Esophagus squamous epithelium (tissue), 5 donors: Measurements from ENCODE around the gene COL15A1. TPM values are rescaled to one million over a fixed set of nuclear protein-coding genes. Genes with fewer than 3 reads are reported as not detected.
"Not testable (repeated sequence)": the region's sequence is repeated elsewhere in the genome, so short reads cannot be mapped to it uniquely, and the experiment has no call there.

ENCODE experiments used
- DNase-seq: peaks from one replicate; lab custom pipeline; 2025; lab: John Stamatoyannopoulos, UW
- H3K27ac ChIP-seq, 4 donors: fragments of 200-600 bp; sonication (generic); one replicate each; pipeline ENCODE4 v1.5.1; 2016 to 2019; ENCODE audit warnings: mild to moderate bottlenecking in 1 of 4
- H3K27me3 ChIP-seq, 4 donors: fragments of 200-600 bp; sonication (generic); 1 replicate in 3 of 4; 2 replicates in 1 of 4; pipeline versions ENCODE4 v1.5.1 to v1.6.0; 2017 to 2021; ENCODE audit warnings: antibody characterized with exemption in 1 of 4
- H3K36me3 ChIP-seq, 3 donors: fragments of 200-600 bp; sonication (generic); one replicate each; pipeline ENCODE4 v1.5.1; 2016 to 2019
- H3K4me1 ChIP-seq, 3 donors: fragments of 200-600 bp; sonication (generic); one replicate each; pipeline ENCODE4 v1.5.1; 2017 to 2019
- H3K4me3 ChIP-seq, 4 donors: fragments of 200-600 bp; sonication (generic); 1 replicate in 3 of 4; 2 replicates in 1 of 4; pipeline ENCODE4 v1.5.1; 2016 to 2019; ENCODE audit warnings: mild to moderate bottlenecking in 2 of 4, moderate library complexity in 1 of 4
- H3K9me3 ChIP-seq, 3 donors: fragments of 200-600 bp; sonication (generic); one replicate each; pipeline ENCODE4 v1.5.1; 2016 to 2019
- POLR2A ChIP-seq, 4 donors: fragments of 450-650 bp; IDR thresholded peaks; one replicate each; pipeline ENCODE4 v1.6.1; 2017; ENCODE audit warnings: antibody characterized with exemption in 4 of 4, mild to moderate bottlenecking in 4 of 4, moderate library complexity in 3 of 4
- WGBS, 2 donors: methylation state at CpG; one replicate each; pipeline ENCODE4 v1.1.5; 2018; 5-methylcytosine and 5-hydroxymethylcytosine counted together
- intact Hi-C: fragments of 100-400 bp; cut with DNase I; formaldehyde crosslinking; loops from one replicate; pipeline ENCODE4 v1.15.0; 2022
- total RNA-seq, 4 donors: library from RNA; depleted of rRNA; stranded (reverse); fragments of >200 nt; gene quantifications; one replicate each; pipeline ENCODE4 v1.1.0, GENCODE V29; 2016
- TF ChIP-seq, protein P1 (sequence below), 6 experiments: fragments of 450-650 bp in 4 of 6; fragments of 200-600 bp in 2 of 6; sonication (generic) in 2 of 6; IDR thresholded peaks; one replicate each; pipeline ENCODE4 v1.5.1; 2016 to 2019; ENCODE audit warnings: antibody characterized with exemption in 6 of 6, mild to moderate bottlenecking in 4 of 6, moderate library complexity in 4 of 6
- donor health status: DM: yes; HTN: yes; CAD: no.

COL15A1 gene
- total RNA-seq, 4 donors from 2014 or later: 3.4 to 33.2 (median 9.7) TPM

DNA sequence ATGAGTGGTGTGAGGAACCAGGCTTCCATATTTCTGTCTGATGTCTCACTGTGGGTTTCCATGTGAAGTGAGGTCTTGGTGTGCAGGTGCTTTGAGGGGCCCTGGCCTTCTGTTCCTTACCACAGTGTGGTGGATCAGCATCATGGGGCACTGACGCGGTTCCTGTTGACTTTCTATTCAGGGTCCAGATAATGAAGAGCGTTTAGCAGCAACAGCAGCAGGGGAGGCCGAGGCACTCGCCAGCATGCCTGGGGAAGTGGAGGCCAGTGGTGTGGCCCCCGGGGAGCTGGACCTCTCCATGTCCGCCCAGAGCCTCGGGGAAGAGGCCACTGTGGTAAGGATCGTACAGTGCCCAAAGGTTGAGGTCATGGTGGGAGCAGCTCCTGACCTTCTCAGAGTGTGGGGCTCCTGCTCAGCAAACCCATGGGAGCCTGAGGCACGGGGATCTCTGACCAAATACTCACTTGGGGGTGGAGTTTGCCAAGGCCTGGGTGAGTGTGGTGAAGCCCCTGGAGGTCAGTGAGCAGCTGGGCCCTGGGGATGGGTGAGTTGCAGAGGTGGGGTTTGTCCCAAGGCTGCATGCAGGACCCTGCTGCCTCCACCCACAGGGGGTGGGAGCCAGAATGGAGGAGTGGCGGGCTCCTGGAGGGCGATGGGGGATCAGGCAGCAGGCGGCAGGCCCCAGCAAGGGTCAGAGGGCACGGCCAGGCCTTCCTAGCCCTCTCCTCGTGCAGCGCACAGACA lies 61.2 kb downstream of the COL15A1 start:
- intact Hi-C loops: no loop called here
- 70 to 79% methylated on average over 2 to 3 of the region's 16 CpGs for WGBS, 2 donors
- no peak for DNase-seq

DNA sequence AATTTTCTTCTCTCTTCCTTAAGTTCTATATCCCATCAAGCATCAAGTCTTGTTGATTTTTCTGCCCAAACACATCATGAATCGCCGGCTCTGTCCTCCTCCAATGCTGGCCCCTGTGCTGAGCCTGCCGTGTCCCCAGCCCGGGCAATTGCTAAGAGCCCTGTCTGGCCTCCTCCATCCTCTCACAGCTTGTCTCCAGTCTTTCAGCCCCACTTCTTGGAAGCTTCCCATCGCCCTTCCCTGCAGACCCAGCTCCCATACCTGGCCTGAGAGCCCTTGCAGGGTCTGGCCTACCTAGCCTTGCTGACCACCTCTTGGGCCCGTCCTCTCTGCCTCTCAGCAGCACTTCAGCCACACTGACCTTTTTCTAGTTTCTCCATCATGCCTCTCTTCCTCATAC lies 61.9 kb downstream of the COL15A1 start:
- H3K4me1 ChIP-seq: no peaks in the 10 kb centered on the region
- H3K27me3 ChIP-seq: no peaks in the 10 kb centered on the region
- H3K27ac ChIP-seq: no peak overlapping the region
- intact Hi-C loops: no loop called here
- H3K4me3 ChIP-seq: no peak overlapping the region
- peaks cover 0 to 22% (median 0%) of the 10 kb centered on the region in 3 donors for H3K36me3 ChIP-seq
- DNase-seq: no peak
- WGBS, 2 donors: 96 to 98% methylated on average over 6 of the region's 6 CpGs
- peaks cover 0 to 10% (median 0%) of the 10 kb centered on the region in 3 donors for H3K9me3 ChIP-seq
- TF ChIP-seq POLR2A (IDR thresholded peaks at IDR 0.05): no peak
- TF ChIP-seq, protein P1, sequence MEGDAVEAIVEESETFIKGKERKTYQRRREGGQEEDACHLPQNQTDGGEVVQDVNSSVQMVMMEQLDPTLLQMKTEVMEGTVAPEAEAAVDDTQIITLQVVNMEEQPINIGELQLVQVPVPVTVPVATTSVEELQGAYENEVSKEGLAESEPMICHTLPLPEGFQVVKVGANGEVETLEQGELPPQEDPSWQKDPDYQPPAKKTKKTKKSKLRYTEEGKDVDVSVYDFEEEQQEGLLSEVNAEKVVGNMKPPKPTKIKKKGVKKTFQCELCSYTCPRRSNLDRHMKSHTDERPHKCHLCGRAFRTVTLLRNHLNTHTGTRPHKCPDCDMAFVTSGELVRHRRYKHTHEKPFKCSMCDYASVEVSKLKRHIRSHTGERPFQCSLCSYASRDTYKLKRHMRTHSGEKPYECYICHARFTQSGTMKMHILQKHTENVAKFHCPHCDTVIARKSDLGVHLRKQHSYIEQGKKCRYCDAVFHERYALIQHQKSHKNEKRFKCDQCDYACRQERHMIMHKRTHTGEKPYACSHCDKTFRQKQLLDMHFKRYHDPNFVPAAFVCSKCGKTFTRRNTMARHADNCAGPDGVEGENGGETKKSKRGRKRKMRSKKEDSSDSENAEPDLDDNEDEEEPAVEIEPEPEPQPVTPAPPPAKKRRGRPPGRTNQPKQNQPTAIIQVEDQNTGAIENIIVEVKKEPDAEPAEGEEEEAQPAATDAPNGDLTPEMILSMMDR (IDR thresholded peaks at IDR 0.05): no peak

More for the DNA sequence above, 61.2 kb downstream of the COL15A1 start:
- H3K27ac ChIP-seq: no peak overlapping the region
- no peaks in the 10 kb centered on the region for H3K27me3 ChIP-seq
- H3K9me3 ChIP-seq: peaks cover 0 to 2% (median 0%) of the 10 kb centered on the region in 3 donors
- TF ChIP-seq, protein P1 (IDR thresholded peaks at IDR 0.05): no peak
- no peak for TF ChIP-seq POLR2A (IDR thresholded peaks at IDR 0.05)
- H3K36me3 ChIP-seq: peaks cover 0 to 22% (median 0%) of the 10 kb centered on the region in 3 donors
- H3K4me1 ChIP-seq: no peaks in the 10 kb centered on the region
- no peak overlapping the region for H3K4me3 ChIP-seq

DNA sequence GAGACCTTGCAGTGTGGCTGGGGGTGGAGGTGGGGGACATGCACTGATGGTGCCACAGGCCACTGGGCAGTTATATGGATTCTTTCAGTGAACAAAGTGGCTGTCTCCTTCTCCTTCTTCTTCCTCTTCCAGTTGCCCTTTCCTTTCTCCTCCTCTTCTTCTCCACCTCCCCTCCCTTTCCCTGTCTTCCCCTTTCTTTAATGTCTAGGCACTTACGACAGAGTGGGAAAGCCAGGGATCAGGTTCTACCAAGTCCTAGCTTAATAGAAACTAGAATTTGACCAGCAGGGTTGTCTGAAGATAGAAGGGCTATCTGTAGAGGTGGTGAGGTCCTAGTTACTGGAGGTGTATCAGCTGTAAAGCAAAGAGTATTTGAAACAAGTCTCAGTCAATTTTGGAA lies 62.8 kb downstream of the COL15A1 start:
- intact Hi-C loops: no loop called here
- Histone ChIP-seq H3K9me3 (peaks cover 0 to 10% (median 4%) of the 10 kb centered on the region in 3 donors), H3K36me3 (peaks cover 0 to 22% (median 0%) of the 10 kb centered on the region in 3 donors), H3K27me3 (no peaks in the 10 kb centered on the region), H3K4me3 (no peak overlapping the region), H3K4me1 (no peaks in the 10 kb centered on the region), H3K27ac (no peak overlapping the region)
- no peak for TF ChIP-seq POLR2A (IDR thresholded peaks at IDR 0.05)
- TF ChIP-seq, protein P1 (IDR thresholded peaks at IDR 0.05): no peak
- 82 to 83% methylated on average over 1 of the region's 1 CpG for WGBS, 2 donors
- DNase-seq: no peak

DNA sequence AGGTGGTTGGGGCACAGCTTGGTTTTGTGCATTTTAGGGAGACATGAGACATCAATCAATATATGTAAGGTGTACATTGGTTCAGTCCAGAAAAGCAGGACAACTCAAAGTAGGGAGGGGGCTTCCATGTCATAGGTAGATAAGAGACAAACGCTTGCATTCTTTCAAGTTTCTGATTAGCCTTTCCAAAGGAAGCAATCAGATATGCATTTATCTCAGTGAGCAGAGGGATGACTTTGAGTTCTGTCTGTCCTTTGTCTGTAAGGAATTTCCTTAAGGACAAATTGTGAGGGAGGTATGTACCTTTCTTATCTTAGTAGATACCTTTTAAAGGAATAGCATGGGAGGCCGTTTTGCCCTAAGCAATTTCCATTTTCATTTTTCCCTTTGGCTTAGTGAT lies 63.3 kb downstream of the COL15A1 start:
- Histone ChIP-seq H3K27me3 (no peaks in the 10 kb centered on the region), H3K9me3 (peaks cover 0 to 10% (median 4%) of the 10 kb centered on the region in 3 donors), H3K27ac (no peak overlapping the region), H3K36me3 (peaks cover 0 to 22% (median 0%) of the 10 kb centered on the region in 3 donors), H3K4me3 (no peak overlapping the region), H3K4me1 (no peaks in the 10 kb centered on the region)
- 52 to 65% methylated on average over 2 of the region's 2 CpGs for WGBS, 2 donors
- TF ChIP-seq, protein P1 (IDR thresholded peaks at IDR 0.05): no peak
- TF ChIP-seq POLR2A (IDR thresholded peaks at IDR 0.05): no peak
- intact Hi-C loops: no loop called here
- DNase-seq: no peak

DNA sequence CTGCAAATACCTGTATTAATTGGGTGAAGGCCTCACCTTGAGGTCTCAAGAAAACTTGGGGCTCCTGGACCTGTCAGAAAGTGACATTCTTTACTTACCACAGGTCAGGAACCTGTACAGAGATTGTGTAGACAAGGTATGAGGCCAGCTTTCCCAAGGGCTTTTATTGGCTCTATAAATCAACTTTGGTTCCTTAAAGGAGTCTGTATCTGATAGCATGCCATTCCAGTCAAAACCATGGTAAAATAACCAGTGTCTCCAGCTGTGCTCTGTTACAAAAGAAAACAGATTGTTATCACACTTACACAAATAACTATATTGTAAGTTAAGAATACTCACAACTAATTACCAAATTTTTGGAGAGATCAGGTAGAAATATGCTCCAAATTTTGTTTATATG lies 64.5 kb downstream of the COL15A1 start:
- intact Hi-C loops: no loop called here
- no peak for DNase-seq
- peaks cover 0 to 20% (median 0%) of the 10 kb centered on the region in 3 donors for H3K36me3 ChIP-seq
- no peak overlapping the region for H3K4me3 ChIP-seq
- no peaks in the 10 kb centered on the region for H3K27me3 ChIP-seq
- TF ChIP-seq, protein P1 (IDR thresholded peaks at IDR 0.05): no peak
- no peak for TF ChIP-seq POLR2A (IDR thresholded peaks at IDR 0.05)
- peaks cover 0 to 10% (median 4%) of the 10 kb centered on the region in 3 donors for H3K9me3 ChIP-seq
- H3K27ac ChIP-seq: no peak overlapping the region
- no peaks in the 10 kb centered on the region for H3K4me1 ChIP-seq

DNA sequence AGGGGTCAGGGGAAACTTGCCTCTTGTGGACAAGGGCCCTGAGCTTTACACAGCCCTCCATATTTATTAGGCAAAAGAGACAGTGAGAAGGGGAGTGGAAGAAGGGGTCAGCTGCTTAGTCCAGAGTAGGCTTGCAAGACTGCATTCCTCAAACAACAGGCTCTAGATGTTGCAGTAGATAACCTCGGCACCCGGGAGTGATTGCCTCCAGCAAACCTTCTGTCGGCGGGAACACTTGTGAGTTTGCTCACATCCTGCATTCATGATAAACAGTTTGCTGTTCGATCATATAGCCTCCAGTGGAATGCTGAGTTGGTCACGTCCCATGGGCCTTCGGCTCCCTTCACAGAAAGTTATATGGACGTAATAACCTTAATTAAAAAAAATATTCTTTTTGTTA lies 66.7 kb downstream of the COL15A1 start:
- 82 to 87% methylated on average over 8 of the region's 8 CpGs for WGBS, 2 donors
- intact Hi-C loops: not testable (repeated sequence)

More for the DNA sequence above, 66.7 kb downstream of the COL15A1 start:
- not testable (repeated sequence) for H3K27me3 ChIP-seq, DNase-seq, H3K27ac ChIP-seq, H3K4me1 ChIP-seq, H3K36me3 ChIP-seq, H3K4me3 ChIP-seq
- peaks cover 0 to 10% (median 4%) of the 10 kb centered on the region in 3 donors for H3K9me3 ChIP-seq
